Activated naive CD4-positive, alpha-beta T cell treated with anti-CD3 and anti-CD28 coated beads, Interleukin-2, amount 50 U/mL, for 16 hours (primary cell): ENCODE data around the gene SH3GLB2.
A peak's percentile ranks its signal among the peaks of the same experiment; 100 is the strongest.
"Not testable (repeated sequence)": the region's sequence is repeated elsewhere in the genome, so short reads cannot be mapped to it uniquely, and the experiment has no call there.

Experiments used
- DNase-seq: peaks from one replicate; pipeline ENCODE4 v3.0.0-alpha.2; 2020

SH3GLB2 gene

GRCh38 chr9:129052592-129052991 lies 24.5 kb upstream of the SH3GLB2 start:
- DNase-seq = no peak

GRCh38 chr9:129042016-129042415 lies 13.9 kb upstream of the SH3GLB2 start:
- DNase-seq = no peak

DNA sequence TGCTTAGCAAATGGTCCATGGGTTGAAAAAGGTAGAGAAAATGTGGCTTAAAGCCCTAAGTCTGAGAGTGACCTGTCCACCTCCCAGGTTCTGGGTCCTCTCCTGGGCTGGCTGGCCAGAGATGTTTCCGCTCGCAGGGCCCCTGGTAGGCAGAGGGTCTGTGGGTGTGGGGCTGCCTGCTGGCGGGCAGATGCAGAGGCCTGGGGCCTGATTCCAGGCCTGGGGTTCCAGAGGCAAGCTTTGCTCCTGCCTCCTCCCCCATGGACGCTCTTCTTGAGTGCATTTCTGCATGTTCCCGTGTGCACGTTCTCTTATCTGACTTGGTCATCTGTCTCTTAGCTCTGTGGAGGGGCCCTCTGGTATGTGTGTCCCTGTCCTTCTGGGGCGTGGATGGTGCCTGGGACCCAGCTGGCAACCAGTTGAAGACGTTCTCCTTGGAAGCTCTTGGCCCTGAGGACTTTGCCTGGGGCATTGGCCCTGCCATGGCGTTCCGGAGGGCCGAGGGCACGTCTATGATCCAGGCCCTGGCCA lies 12.0 kb upstream of the SH3GLB2 start:
- DNase-seq = no peak

- no peak for DNase-seq
These were observed 10.2 kb upstream of the SH3GLB2 start for GRCh38 chr9:129038109-129038852.

GRCh38 chr9:129037767-129038098 lies 9.6 kb upstream of the SH3GLB2 start:
- DNase-seq = no peak

DNA sequence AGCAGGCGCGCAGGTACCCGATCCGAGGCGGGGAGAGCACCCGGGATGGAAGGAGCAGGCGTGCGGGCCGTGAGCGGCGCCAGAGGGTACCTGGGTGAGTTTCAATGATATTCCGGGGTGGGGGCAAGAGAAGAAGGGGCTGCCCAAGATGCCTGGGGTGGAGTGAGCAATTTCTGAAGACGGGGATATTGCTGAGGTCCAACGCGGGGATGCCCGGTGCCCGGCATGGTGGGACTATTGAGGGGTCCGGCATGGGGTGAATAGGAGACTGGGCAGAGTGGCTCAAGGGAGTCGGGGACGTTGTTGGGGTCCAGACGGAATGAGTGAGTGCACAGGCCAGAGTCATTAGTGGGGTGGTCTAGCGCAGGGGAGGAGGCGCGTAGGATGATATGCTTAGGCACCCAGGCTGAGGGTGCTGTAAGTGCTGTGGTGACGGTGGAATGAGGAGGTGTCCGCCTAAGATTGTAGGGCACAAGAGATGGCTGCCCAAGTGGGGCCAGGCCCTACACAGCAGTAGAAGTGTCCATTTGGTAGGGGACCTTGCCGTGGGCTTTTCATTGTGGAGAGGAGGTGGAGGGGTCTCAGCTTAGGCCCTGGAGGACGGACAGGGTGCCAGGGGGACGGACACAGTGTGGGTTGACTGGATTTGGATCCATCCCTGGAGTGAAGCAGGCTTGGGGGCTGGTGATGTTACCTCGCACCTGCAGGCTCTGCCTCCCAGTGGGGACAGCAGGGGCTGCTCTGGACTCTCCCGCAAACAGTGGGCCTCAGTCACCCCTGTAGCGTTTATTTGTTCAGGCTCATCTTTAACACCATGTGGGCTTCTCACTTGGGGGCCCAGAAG lies 9.0 kb upstream of the SH3GLB2 start:
- DNase-seq = no peak

GRCh38 chr9:129036241-129036922 lies 8.3 kb upstream of the SH3GLB2 start, which contains the start of gene MIGA2:
MIGA2 (plus strand) TSS chr9:129036626; CDS start chr9:129040595, 3,969 bp downstream.
- DNase-seq = peak; percentile 93

DNA sequence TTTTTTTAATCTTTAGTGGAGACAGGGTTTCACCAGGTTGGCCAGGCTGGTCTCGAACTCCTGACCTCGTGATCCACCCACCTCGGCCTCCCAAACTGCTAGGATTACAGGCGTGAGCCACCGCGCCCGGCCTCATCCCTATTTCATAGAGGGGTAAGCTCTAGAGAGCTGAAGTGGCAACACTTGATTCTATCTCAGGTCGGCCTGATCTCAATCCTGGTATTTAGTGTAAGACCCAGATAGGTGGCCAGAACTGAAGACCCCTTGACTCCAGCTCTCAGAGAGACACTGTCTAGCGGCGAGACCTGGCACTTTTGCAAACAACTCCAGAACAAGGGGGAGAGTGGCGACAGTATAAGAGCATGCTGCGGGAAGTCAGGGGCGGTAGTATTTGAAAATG lies 7.7 kb upstream of the SH3GLB2 start:
- DNase-seq = not testable (repeated sequence)

- no peak for DNase-seq
These were observed 5.1 kb upstream of the SH3GLB2 start for GRCh38 chr9:129033216-129033615.

- DNase-seq = no peak
These were observed 4.5 kb upstream of the SH3GLB2 start for GRCh38 chr9:129032541-129033159.

- no peak for DNase-seq
These were observed 3.4 kb upstream of the SH3GLB2 start for GRCh38 chr9:129031514-129031913.

DNA sequence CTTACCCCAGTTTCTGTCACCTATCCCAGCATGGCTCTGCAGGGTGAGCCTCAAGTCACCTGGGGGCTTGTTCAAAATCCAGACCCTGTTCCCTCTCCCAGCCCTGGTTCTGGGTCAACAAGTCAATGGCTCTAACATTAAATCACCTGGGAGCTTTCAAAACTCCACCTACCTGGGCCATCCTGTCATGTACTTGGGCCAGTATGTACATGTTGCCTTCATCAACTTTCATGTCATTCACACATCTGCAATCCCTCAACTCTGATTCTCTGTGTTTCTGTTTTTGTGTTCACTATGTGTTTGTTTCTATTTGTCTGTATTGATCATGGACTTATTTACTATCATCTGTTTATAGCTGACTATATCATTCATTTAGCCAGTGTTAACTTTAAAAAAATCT lies 2.1 kb upstream of the SH3GLB2 start:
- DNase-seq = no peak

GRCh38 chr9:129027685-129028191 lies 393 bp downstream of the SH3GLB2 start:
- DNase-seq = peak; percentile 70

- no peak for DNase-seq
These were observed 877 bp downstream of the SH3GLB2 start for GRCh38 chr9:129027224-129027684.

DNA sequence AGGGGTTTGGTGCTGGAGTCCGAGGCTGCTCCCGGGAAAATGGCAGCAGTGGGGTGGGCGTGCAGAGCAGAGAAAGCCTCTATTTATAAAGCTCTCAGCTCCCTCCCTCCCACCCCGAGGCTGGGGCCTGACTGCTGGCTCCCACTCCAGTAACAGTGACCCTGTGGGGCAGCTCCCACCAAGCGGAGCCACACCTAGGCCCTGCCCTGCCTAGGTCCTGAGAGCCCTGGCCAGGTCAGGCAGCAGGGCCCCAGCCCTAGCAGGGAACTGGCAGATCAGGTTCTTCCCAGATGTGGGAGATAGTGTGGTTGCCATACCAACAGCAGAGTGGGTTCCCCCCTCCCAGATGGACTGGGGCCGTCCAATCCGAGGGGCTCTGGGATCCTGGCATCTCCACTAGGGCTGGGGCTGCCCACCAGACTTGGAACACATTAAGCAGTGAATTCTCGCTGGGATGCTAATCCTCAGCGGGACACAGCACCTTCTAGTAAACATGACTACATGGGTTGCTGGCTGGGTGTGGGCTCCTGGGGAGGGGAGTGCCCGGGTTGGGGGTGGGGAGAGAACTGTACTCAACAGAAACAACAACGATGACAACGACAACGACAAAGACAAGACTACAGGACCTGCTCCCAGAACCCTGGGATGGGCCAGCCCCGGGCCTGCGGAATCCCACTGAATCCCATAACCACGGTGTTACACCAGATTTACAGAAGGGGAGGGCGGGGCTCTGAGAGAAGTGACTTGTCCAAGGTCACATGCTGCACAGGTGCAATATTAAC lies 1.5 kb downstream of the SH3GLB2 start:
- no peak for DNase-seq

- DNase-seq = no peak
These were observed 4.3 kb downstream of the SH3GLB2 start for GRCh38 chr9:129023908-129024233.

GRCh38 chr9:129023036-129023907 lies 4.9 kb downstream of the SH3GLB2 start:
- DNase-seq = no peak

GRCh38 chr9:129022037-129022436 lies 6.1 kb downstream of the SH3GLB2 start:
- no peak for DNase-seq

GRCh38 chr9:129021091-129021490 lies 7.0 kb downstream of the SH3GLB2 start:
- DNase-seq = no peak

- no peak for DNase-seq
These were observed 13.5 kb downstream of the SH3GLB2 start for GRCh38 chr9:129014608-129015007.

DNA sequence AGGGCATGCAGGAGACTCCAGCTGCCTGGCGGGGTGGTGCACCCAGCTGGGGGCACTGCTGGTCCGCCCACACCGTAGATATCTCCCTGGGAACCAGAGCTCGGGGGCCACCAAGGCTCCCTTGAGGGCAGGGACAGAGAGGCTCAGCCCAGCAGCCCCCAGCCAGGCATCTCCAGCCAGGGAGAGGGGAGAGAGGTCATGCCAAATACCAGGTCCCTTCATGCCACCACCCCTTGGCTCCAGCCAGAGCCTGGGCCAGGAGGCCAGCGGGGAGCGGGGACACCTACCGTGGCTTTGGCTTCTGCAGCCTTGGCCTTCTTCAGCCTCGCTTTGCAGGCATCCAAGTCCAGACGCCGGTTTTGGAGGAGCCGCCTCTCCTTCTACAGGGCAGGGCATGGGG lies 14.0 kb downstream of the SH3GLB2 start:
- DNase-seq = no peak
